ENCODE data around the gene CD99L2.

DNA sequence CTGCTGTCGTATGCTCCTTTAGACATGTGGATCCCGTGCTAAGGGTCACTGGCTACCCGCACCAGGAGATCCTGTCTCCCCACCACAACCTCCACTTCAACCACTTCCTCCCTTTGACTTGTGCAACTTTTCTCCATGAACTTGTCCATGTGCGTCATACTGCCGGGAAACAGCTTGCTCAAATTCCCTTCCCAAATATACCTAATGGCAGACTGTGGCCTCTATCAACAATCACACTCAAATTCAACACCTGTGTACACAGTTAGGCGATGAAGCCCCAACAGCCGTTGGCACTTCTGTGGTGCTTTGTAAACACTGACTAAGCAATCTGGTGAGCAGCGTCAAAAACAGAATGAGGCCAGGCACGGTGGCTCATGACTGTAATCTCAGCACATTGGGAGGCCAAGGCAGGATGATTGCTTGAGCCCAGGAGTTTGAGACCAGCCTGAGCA lies 49.5 kb downstream of the CD99L2 start:
- no peak for TF ChIP-seq POLR2A (IDR thresholded peaks at IDR 0.05)
- TF ChIP-seq, protein P1, sequence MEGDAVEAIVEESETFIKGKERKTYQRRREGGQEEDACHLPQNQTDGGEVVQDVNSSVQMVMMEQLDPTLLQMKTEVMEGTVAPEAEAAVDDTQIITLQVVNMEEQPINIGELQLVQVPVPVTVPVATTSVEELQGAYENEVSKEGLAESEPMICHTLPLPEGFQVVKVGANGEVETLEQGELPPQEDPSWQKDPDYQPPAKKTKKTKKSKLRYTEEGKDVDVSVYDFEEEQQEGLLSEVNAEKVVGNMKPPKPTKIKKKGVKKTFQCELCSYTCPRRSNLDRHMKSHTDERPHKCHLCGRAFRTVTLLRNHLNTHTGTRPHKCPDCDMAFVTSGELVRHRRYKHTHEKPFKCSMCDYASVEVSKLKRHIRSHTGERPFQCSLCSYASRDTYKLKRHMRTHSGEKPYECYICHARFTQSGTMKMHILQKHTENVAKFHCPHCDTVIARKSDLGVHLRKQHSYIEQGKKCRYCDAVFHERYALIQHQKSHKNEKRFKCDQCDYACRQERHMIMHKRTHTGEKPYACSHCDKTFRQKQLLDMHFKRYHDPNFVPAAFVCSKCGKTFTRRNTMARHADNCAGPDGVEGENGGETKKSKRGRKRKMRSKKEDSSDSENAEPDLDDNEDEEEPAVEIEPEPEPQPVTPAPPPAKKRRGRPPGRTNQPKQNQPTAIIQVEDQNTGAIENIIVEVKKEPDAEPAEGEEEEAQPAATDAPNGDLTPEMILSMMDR (IDR thresholded peaks at IDR 0.05), result no peak
